HepG2 (cell line): Measurements from ENCODE around the gene STUB1. TPM values are rescaled to one million over a fixed set of nuclear protein-coding genes. Genes with fewer than 3 reads are reported as not detected.

ENCODE experiments used
- CBX2 ChIP-seq, 2 experiments: fragments of 200-600 bp in 1 of 2; sonication (generic); formaldehyde crosslinking in 1 of 2; IDR thresholded peaks; 2 replicates each; pipeline versions ENCODE4 v1.7.0 to v1.8.1; 2018 to 2022; ENCODE audit warnings: low read depth in 2 of 2, low read length in 1 of 2, mild to moderate bottlenecking in 1 of 2, missing genetic modification reagents in 1 of 2
- ELF1 ChIP-seq: sonication (generic); formaldehyde crosslinking; IDR thresholded peaks from 2 replicates; pipeline ENCODE4 v1.4.0; 2020; ENCODE audit warnings: missing genetic modification reagents
- FIP1L1 ChIP-seq: fragments of 200-400 bp; formaldehyde crosslinking; IDR thresholded peaks from 2 replicates; pipeline ENCODE4 v1.6.1; 2018; ENCODE audit warnings: low read depth, mild to moderate bottlenecking, low read length, moderate library complexity, borderline replicate concordance; ENCODE audit not compliant: insufficient read depth
- GABPA ChIP-seq, 2 experiments: IDR thresholded peaks; 2 replicates each; pipeline ENCODE4 v1.6.1; 2011 to 2016; ENCODE audit warnings: low read depth in 2 of 2, low read length in 1 of 2, missing biosample characterization in 1 of 2, missing genetic modification characterization in 1 of 2
- GATAD2A ChIP-seq: IDR thresholded peaks from 2 replicates; pipeline ENCODE4 v1.6.1; 2016
- HDAC1 ChIP-seq: sonication (generic); formaldehyde crosslinking; IDR thresholded peaks from 2 replicates; pipeline ENCODE4 v1.5.1; 2020; ENCODE audit warnings: mild to moderate bottlenecking, missing genetic modification reagents
- IKZF4 ChIP-seq: sonication (generic); formaldehyde crosslinking; IDR thresholded peaks from 2 replicates; pipeline ENCODE4 v1.5.1; 2020; ENCODE audit warnings: borderline replicate concordance, mild to moderate bottlenecking, low read depth, missing genetic modification reagents; ENCODE audit errors: not compliant biosample characterization
- NFATC3 ChIP-seq: sonication (generic); formaldehyde crosslinking; IDR thresholded peaks from 2 replicates; pipeline ENCODE4 v1.5.1; 2020; ENCODE audit warnings: mild to moderate bottlenecking, missing genetic modification reagents
- NFIC ChIP-seq: IDR thresholded peaks from 2 replicates; pipeline ENCODE4 v1.6.1; 2012; ENCODE audit warnings: mild to moderate bottlenecking, low read length, inconsistent platforms
- NRL ChIP-seq: sonication (generic); formaldehyde crosslinking; IDR thresholded peaks from 2 replicates; pipeline ENCODE4 v1.5.0; 2020; ENCODE audit warnings: missing genetic modification reagents, mild to moderate bottlenecking, moderate library complexity, borderline replicate concordance
- TOE1 ChIP-seq: sonication (generic); formaldehyde crosslinking; IDR thresholded peaks from 2 replicates; pipeline ENCODE4 v1.4.0; 2020; ENCODE audit warnings: mild to moderate bottlenecking, missing genetic modification reagents
- ZNF160 ChIP-seq: sonication (generic); formaldehyde crosslinking; IDR thresholded peaks from 2 replicates; pipeline ENCODE4 v1.8.0; 2022; ENCODE audit warnings: mild to moderate bottlenecking, inconsistent platforms, missing genetic modification reagents
- ZNF616 ChIP-seq: sonication (generic); formaldehyde crosslinking; IDR thresholded peaks from 2 replicates; pipeline ENCODE4 v1.5.0; 2020; ENCODE audit warnings: low read depth, mild to moderate bottlenecking, missing genetic modification reagents
- ZNF766 ChIP-seq: sonication (generic); formaldehyde crosslinking; IDR thresholded peaks from 2 replicates; pipeline ENCODE4 v1.5.0; 2020; ENCODE audit warnings: missing genetic modification reagents, borderline replicate concordance
- ZNF850 ChIP-seq: sonication (generic); formaldehyde crosslinking; conservative IDR thresholded peaks from 2 replicates; pipeline ENCODE4 v1.9.0; 2021; ENCODE audit warnings: mild to moderate bottlenecking, missing genetic modification reagents
- ZSCAN9 ChIP-seq: IDR thresholded peaks from 2 replicates; pipeline ENCODE4 v1.6.1; 2016; ENCODE audit warnings: borderline replicate concordance
- polyA plus RNA-seq, 8 experiments: library from polyadenylated mRNA; depleted of rRNA in 3 of 8; stranded (reverse) in 7 of 8; unstranded in 1 of 8; fragments of >200 nt; fragmentation: Illumina TruSeq in 4 of 8; extraction: Trizol in 4 of 8; gene quantifications; 2 replicates each; pipeline versions ENCODE4 v1.2.1 to v1.2.3, GENCODE V29; 2011 to 2016; ENCODE audit warnings: low read depth in 4 of 8, missing spikeins in 1 of 8, mixed read lengths in 1 of 8; ENCODE audit not compliant: insufficient read depth in 1 of 8
- total RNA-seq, 5 experiments: library from RNA; depleted of rRNA; stranded (reverse); fragments of >200 nt; fragmentation: Illumina TruSeq; extraction: Trizol; gene quantifications; 2 replicates each; pipeline ENCODE4 v1.2.3, GENCODE V29; 2016; ENCODE audit warnings: low read depth in 1 of 5
- TF ChIP-seq, protein P1 (sequence below): sonication (generic); formaldehyde crosslinking; IDR thresholded peaks from 2 replicates; pipeline ENCODE4 v1.5.0; 2020; ENCODE audit warnings: missing genetic modification reagents, mild to moderate bottlenecking, borderline replicate concordance
- TF ChIP-seq, protein P2 (sequence below): sonication (generic); formaldehyde crosslinking; IDR thresholded peaks from 2 replicates; pipeline ENCODE4 v1.8.0; 2022; ENCODE audit warnings: mild to moderate bottlenecking, missing genetic modification reagents; ENCODE audit not compliant: insufficient replicate concordance
- TF ChIP-seq, protein P3 (sequence below): sonication (generic); formaldehyde crosslinking; IDR thresholded peaks from 2 replicates; pipeline ENCODE4 v1.5.1; 2020; ENCODE audit warnings: missing genetic modification reagents, mild to moderate bottlenecking, borderline replicate concordance
- TF ChIP-seq, protein P4 (sequence below): sonication (generic); formaldehyde crosslinking; IDR thresholded peaks from 2 replicates; pipeline ENCODE4 v1.4.0; 2020; ENCODE audit warnings: missing genetic modification reagents, mild to moderate bottlenecking, borderline replicate concordance

Gene STUB1
- total and polyA plus RNA-seq, 2 of the 13 experiments (the other 11 are each of a cell fraction or from before 2014, with no cell fraction given) = 52.9 to 78.2 TPM

DNA sequence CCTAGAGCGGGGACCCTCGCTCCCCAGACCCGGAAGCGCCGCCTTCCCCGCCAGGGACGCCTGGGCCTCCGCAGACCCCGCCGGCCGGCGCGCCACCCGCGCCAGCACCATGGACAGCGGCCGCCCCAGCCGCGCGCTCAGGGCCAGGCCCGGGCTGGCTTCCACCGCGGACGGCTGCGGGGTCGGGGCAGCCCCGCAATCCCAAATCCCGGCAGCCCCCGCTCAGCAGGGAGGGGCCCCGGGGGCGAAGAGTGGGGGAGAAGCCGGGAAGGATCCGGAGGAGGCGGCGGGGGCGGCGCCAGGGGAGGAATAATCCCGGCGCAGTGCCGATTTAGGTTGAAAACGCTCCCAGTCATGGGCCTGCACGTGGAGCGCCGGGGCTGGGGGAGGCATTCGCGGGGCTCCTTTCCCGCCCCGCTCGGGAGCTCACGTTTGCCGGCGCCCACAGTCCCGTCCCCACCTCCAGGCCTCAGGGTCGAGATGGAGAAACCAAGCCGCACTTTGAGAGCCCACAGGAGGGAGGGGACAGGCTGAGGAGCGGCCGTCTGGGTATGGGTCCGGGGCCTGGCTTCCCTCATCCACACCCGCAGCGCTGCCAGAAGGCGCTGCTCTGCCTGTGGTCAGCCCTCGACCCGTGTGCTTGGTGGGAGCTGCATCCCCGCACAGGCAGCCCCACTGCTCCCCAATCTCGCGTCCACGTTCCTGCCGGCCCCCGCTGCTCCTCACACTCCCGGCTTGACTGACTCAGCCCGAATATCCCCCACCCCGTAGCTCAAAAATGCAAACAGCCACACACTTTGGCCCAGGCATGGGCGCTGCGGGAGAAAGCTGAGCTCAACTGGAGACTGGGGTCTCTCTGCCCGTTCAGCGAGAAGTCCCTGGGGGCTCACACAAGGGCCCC, 20.7 kb downstream of the STUB1 start (continued):
- TF ChIP-seq ZNF616 (CRISPR knock-in tag) (no peak), ELF1 (CRISPR knock-in tag) (no peak), NFIC (no peak), ZNF850 (CRISPR knock-in tag) (no peak), HDAC1 (CRISPR knock-in tag) (no peak), CBX2 (IDR thresholded peaks at IDR 0.05; ENCODE audit: low read depth, low read length) (no peak), CBX2 (CRISPR knock-in tag; IDR thresholded peaks at IDR 0.05; ENCODE audit: low read depth) (no peak), ZNF160 (CRISPR knock-in tag) (no peak; the same call in 1 of the 2 replicates), GABPA (IDR thresholded peaks at IDR 0.05; ENCODE audit: low read depth, low read length) (no peak), GABPA (CRISPR knock-in tag; IDR thresholded peaks at IDR 0.05; ENCODE audit: low read depth) (no peak), FIP1L1 (no peak), TOE1 (CRISPR knock-in tag) (no peak), ZNF766 (CRISPR knock-in tag) (peak; percentile 73; the same call in 1 of the 2 replicates), ZSCAN9 (CRISPR knock-in tag) (peak; percentile 69; the same call in 1 of the 2 replicates), NFATC3 (no peak), NRL (no peak), IKZF4 (CRISPR knock-in tag) (peak; percentile 97), GATAD2A (CRISPR knock-in tag) (no peak)
- TF ChIP-seq, protein P1, sequence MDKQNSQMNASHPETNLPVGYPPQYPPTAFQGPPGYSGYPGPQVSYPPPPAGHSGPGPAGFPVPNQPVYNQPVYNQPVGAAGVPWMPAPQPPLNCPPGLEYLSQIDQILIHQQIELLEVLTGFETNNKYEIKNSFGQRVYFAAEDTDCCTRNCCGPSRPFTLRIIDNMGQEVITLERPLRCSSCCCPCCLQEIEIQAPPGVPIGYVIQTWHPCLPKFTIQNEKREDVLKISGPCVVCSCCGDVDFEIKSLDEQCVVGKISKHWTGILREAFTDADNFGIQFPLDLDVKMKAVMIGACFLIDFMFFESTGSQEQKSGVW (CRISPR knock-in tag) = no peak
- TF ChIP-seq, protein P2, sequence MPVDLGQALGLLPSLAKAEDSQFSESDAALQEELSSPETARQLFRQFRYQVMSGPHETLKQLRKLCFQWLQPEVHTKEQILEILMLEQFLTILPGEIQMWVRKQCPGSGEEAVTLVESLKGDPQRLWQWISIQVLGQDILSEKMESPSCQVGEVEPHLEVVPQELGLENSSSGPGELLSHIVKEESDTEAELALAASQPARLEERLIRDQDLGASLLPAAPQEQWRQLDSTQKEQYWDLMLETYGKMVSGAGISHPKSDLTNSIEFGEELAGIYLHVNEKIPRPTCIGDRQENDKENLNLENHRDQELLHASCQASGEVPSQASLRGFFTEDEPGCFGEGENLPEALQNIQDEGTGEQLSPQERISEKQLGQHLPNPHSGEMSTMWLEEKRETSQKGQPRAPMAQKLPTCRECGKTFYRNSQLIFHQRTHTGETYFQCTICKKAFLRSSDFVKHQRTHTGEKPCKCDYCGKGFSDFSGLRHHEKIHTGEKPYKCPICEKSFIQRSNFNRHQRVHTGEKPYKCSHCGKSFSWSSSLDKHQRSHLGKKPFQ (CRISPR knock-in tag) = no peak
- TF ChIP-seq, protein P3, sequence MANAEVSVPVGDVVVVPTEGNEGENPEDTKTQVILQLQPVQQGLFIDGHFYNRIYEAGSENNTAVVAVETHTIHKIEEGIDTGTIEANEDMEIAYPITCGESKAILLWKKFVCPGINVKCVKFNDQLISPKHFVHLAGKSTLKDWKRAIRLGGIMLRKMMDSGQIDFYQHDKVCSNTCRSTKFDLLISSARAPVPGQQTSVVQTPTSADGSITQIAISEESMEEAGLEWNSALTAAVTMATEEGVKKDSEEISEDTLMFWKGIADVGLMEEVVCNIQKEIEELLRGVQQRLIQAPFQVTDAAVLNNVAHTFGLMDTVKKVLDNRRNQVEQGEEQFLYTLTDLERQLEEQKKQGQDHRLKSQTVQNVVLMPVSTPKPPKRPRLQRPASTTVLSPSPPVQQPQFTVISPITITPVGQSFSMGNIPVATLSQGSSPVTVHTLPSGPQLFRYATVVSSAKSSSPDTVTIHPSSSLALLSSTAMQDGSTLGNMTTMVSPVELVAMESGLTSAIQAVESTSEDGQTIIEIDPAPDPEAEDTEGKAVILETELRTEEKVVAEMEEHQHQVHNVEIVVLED (CRISPR knock-in tag) = no peak
- TF ChIP-seq, protein P4, sequence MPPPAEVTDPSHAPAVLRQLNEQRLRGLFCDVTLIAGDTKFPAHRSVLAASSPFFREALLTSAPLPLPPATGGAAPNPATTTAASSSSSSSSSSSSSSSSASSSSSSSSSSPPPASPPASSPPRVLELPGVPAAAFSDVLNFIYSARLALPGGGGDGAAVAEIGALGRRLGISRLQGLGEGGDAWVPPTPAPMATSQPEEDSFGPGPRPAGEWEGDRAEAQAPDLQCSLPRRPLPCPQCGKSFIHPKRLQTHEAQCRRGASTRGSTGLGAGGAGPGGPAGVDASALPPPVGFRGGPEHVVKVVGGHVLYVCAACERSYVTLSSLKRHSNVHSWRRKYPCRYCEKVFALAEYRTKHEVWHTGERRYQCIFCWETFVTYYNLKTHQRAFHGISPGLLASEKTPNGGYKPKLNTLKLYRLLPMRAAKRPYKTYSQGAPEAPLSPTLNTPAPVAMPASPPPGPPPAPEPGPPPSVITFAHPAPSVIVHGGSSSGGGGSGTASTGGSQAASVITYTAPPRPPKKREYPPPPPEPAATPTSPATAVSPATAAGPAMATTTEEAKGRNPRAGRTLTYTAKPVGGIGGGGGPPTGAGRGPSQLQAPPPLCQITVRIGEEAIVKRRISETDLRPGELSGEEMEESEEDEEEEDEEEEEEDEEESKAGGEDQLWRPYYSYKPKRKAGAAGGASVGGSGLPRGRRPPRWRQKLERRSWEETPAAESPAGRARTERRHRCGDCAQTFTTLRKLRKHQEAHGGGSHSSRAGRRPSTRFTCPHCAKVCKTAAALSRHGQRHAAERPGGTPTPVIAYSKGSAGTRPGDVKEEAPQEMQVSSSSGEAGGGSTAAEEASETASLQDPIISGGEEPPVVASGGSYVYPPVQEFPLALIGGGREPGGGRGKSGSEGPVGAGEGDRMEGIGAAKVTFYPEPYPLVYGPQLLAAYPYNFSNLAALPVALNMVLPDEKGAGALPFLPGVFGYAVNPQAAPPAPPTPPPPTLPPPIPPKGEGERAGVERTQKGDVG (CRISPR knock-in tag) = no peak
